ENCODE data around the gene PTPRC.

The PTPRC gene

DNA sequence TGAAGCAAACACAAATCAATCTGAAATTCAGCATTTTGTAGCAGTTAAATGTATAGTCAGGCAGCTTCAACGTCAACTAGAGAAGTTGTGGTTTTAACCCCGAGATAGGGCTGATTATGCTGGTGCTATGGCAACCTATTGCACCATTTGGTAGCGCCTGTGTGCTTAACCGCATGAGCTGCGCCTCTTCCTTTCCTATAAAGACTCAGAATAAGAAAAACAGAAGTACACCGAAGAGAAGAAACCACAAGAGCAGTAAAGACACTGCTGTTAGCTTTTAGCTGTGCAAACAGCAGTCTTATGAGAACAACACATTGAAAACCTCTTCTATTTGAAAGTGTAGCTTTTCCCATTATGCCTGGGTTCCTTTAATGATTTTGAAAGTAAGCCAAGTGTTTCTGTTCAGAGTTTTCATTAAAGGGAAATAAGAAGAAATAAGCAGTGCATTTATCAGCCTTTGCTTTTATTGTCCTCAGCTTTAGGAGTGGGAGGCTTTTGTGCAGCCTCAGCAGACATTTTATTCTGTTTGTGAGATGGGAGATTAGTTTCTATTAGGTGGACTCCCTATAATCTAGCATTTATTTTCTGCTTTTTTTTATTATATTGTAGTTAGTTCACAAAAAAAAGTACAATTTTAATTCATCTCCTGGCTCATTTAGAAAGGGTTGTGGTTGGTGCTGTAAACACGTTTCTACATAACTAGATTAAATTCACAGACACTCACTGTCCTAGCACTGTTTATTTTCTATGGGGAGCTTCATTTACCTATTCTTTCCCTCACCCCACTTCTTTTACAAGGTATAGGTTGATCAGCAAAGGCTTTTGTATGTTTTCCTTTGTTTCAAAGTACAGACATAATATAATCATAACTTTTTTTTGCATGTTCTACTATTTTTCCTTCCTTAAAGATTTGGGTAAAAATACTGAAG is 43.3 kb downstream of the PTPRC start:
- H3K9me3 Mint-ChIP-seq = no peaks in the 10 kb centered on the region
- no peaks in the 10 kb centered on the region for H3K27me3 Mint-ChIP-seq (ENCODE audit: low read depth)
- peak overlapping the region; percentile 91 for H3K27ac Mint-ChIP-seq
- peaks cover 61% of the 10 kb centered on the region for H3K4me1 Mint-ChIP-seq (ENCODE audit: low read depth)
- H3K4me3 Mint-ChIP-seq = peak overlapping the region; percentile 76
- H3K36me3 Mint-ChIP-seq (ENCODE audit: low read depth) = peaks cover 33% of the 10 kb centered on the region

- H3K4me1 Mint-ChIP-seq (ENCODE audit: low read depth) = peaks cover 59% of the 10 kb centered on the region
- H3K27ac Mint-ChIP-seq = peak overlapping the region; percentile 91
- no peaks in the 10 kb centered on the region for H3K27me3 Mint-ChIP-seq (ENCODE audit: low read depth)
- H3K9me3 Mint-ChIP-seq = no peaks in the 10 kb centered on the region
- H3K36me3 Mint-ChIP-seq (ENCODE audit: low read depth) = peaks cover 31% of the 10 kb centered on the region
- peak overlapping the region; percentile 76 for H3K4me3 Mint-ChIP-seq
Measured at GRCh38 chr1:198682850-198683249, 44.0 kb downstream of the PTPRC start.

DNA sequence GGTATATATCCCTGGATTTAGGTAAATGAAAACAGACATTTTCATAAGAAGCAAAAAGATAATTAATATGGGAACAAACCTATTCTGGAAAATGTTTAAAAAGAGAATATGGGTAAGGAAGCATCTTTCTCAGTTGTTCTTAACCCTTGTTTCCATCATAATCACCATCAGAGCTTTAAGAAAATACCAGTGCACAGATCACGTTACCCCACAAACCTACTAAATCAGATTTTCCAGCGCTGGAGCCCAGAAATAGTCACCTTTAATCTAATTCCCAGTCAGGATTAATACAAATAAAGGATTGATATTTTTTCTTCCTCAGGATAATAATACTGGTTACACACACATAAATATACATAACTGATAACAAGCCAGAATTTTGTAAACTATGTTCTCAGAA is 44.6 kb downstream of the PTPRC start:
- Mint-ChIP-seq H3K4me3 (peak overlapping the region; percentile 76), H3K36me3 (ENCODE audit: low read depth) (peaks cover 25% of the 10 kb centered on the region), H3K27ac (peak overlapping the region; percentile 91), H3K4me1 (ENCODE audit: low read depth) (peaks cover 56% of the 10 kb centered on the region), H3K27me3 (ENCODE audit: low read depth) (no peaks in the 10 kb centered on the region), H3K9me3 (no peaks in the 10 kb centered on the region)

DNA sequence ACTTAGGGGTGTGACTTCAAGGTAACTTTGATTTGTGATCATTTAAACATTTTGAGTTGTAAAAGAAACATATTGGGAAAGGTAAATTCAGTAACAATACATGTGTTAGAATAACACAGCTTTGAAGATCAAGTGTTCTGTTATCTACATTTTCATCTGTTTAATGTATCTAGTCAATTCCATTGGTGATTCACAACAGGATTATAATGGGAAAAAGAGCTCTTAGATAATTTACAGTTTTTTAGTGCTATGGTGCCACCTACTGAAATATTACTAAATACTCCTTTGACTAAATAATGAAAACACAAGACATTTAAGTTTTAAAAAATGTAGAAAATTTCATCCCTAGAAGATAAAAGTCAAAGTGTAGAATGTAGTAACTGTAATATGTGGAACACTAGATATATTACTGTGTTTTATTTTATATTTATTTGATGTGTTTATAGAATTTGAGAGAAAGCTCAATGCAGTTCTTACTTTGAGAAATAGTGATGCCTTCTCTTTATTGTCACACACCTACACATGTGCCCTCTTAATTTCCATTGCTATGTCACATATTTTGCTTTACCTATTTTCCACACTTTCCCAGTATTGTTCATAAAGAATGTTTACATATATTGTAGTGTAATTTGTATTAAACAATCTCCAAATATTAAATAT is 47.4 kb downstream of the PTPRC start:
- Mint-ChIP-seq H3K27ac (peak overlapping the region; percentile 55), H3K4me1 (ENCODE audit: low read depth) (peaks cover 64% of the 10 kb centered on the region), H3K4me3 (peak overlapping the region; percentile 54), H3K9me3 (no peaks in the 10 kb centered on the region), H3K27me3 (ENCODE audit: low read depth) (no peaks in the 10 kb centered on the region), H3K36me3 (ENCODE audit: low read depth) (peaks cover 28% of the 10 kb centered on the region)

- Mint-ChIP-seq H3K4me1 (ENCODE audit: low read depth) (peaks cover 70% of the 10 kb centered on the region), H3K27me3 (ENCODE audit: low read depth) (no peaks in the 10 kb centered on the region), H3K36me3 (ENCODE audit: low read depth) (peaks cover 33% of the 10 kb centered on the region), H3K4me3 (no peak overlapping the region), H3K27ac (no peak overlapping the region), H3K9me3 (no peaks in the 10 kb centered on the region)
Measured at GRCh38 chr1:198687429-198687828, 48.6 kb downstream of the PTPRC start.

DNA sequence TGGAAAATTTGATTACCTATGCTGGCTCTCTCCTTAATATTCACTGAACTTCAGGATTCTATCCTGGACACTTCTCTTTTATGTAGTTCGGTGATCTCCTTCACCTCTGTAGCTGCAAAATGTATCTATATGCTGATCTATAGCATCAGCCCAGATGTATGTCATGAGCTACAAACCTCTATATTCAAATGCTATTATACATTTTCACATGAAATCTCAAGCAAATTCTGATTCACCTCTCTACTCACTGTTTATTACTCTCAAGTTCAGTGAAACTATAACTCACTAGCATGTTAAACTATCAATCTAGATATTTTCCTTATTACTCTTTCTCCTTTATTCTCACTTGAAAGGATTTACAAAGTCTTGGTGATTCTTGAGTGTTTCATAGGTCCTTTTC is 52.2 kb downstream of the PTPRC start:
- no peak overlapping the region for H3K27ac Mint-ChIP-seq
- peaks cover 60% of the 10 kb centered on the region for H3K4me1 Mint-ChIP-seq (ENCODE audit: low read depth)
- no peak overlapping the region for H3K4me3 Mint-ChIP-seq
- no peaks in the 10 kb centered on the region for H3K27me3 Mint-ChIP-seq (ENCODE audit: low read depth)
- no peaks in the 10 kb centered on the region for H3K9me3 Mint-ChIP-seq
- H3K36me3 Mint-ChIP-seq (ENCODE audit: low read depth) = peaks cover 39% of the 10 kb centered on the region

- H3K9me3 Mint-ChIP-seq = no peaks in the 10 kb centered on the region
- peaks cover 56% of the 10 kb centered on the region for H3K36me3 Mint-ChIP-seq (ENCODE audit: low read depth)
- no peaks in the 10 kb centered on the region for H3K27me3 Mint-ChIP-seq (ENCODE audit: low read depth)
- peaks cover 65% of the 10 kb centered on the region for H3K4me1 Mint-ChIP-seq (ENCODE audit: low read depth)
- H3K27ac Mint-ChIP-seq = peak overlapping the region; percentile 42
- no peak overlapping the region for H3K4me3 Mint-ChIP-seq
Measured at GRCh38 chr1:198693321-198693720, 54.5 kb downstream of the PTPRC start.

DNA sequence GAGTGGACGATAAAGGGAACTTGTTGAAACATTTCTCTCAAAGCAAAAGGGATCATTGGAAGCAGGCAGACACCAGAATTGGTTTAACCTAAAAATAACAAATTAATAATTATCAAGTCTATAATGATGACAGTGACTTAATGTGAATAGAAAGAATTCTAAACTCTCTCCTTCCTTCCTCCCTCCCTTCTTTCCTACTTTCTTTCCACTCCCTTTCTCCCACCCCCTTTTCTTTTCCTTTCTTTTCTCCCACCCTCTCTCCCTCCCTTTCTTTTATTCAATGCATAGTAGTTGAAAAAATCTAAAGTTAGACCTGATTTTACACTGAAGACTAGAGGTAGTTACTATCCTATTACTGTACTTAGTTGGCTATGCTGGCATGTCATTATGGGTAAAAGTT is 55.7 kb downstream of the PTPRC start:
- Mint-ChIP-seq H3K27ac (no peak overlapping the region), H3K4me1 (ENCODE audit: low read depth) (peaks cover 65% of the 10 kb centered on the region), H3K9me3 (no peaks in the 10 kb centered on the region), H3K27me3 (ENCODE audit: low read depth) (no peaks in the 10 kb centered on the region), H3K36me3 (ENCODE audit: low read depth) (peaks cover 62% of the 10 kb centered on the region), H3K4me3 (no peak overlapping the region)

DNA sequence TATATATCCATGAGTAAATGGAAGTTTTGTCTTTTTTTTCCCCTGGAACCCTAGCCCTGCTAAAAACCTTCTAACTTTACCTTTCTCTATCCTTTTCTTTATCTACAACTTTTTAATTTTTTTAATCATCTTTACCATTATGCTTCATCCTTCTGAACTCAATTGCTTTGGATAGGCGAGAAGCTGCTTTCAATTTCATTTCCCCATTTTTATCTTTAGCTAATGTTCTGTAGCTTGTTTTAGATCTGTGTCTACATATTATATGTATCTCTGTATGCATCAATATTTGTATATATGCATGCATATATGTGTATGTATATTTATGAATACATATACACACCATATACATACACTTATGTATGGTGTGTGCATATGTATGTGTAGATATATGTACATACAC is 57.4 kb downstream of the PTPRC start:
- no peaks in the 10 kb centered on the region for H3K9me3 Mint-ChIP-seq
- H3K27ac Mint-ChIP-seq = peak overlapping the region; percentile 24
- peaks cover 66% of the 10 kb centered on the region for H3K4me1 Mint-ChIP-seq (ENCODE audit: low read depth)
- no peaks in the 10 kb centered on the region for H3K27me3 Mint-ChIP-seq (ENCODE audit: low read depth)
- H3K36me3 Mint-ChIP-seq (ENCODE audit: low read depth) = peaks cover 65% of the 10 kb centered on the region
- H3K4me3 Mint-ChIP-seq = peak overlapping the region; percentile 4

- peak overlapping the region; percentile 36 for H3K4me3 Mint-ChIP-seq
- peaks cover 69% of the 10 kb centered on the region for H3K4me1 Mint-ChIP-seq (ENCODE audit: low read depth)
- no peaks in the 10 kb centered on the region for H3K9me3 Mint-ChIP-seq
- H3K27ac Mint-ChIP-seq = peak overlapping the region; percentile 43
- H3K36me3 Mint-ChIP-seq (ENCODE audit: low read depth) = peaks cover 69% of the 10 kb centered on the region
- H3K27me3 Mint-ChIP-seq (ENCODE audit: low read depth) = no peaks in the 10 kb centered on the region
Measured at GRCh38 chr1:198699167-198700015, 60.6 kb downstream of the PTPRC start.

DNA sequence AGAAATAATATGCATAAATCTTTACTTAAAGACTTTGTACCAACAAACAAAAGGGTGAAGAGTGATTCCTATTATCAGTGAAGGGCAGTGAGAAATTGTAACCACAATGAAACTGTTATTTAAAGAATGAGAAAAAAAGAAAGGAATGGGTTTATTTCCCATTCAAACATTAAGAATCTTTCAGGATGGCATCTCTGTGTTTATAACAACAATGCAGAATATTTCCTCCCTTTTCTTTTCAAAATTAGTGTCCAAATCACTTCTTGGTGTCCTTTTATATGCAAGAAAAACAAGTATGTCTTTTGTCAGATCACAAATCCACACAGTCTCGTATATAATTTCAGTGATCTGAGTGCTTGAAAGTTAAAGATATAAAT is 61.2 kb downstream of the PTPRC start:
- Mint-ChIP-seq H3K4me1 (ENCODE audit: low read depth) (peaks cover 69% of the 10 kb centered on the region), H3K9me3 (no peaks in the 10 kb centered on the region), H3K27me3 (ENCODE audit: low read depth) (no peaks in the 10 kb centered on the region), H3K27ac (peak overlapping the region; percentile 43), H3K4me3 (no peak overlapping the region), H3K36me3 (ENCODE audit: low read depth) (peaks cover 70% of the 10 kb centered on the region)

GRCh38 chr1:198700396-198700795 is 61.6 kb downstream of the PTPRC start:
- Mint-ChIP-seq H3K4me3 (no peak overlapping the region), H3K4me1 (ENCODE audit: low read depth) (peaks cover 72% of the 10 kb centered on the region), H3K27ac (peak overlapping the region; percentile 58), H3K36me3 (ENCODE audit: low read depth) (peaks cover 73% of the 10 kb centered on the region), H3K27me3 (ENCODE audit: low read depth) (no peaks in the 10 kb centered on the region), H3K9me3 (no peaks in the 10 kb centered on the region)

DNA sequence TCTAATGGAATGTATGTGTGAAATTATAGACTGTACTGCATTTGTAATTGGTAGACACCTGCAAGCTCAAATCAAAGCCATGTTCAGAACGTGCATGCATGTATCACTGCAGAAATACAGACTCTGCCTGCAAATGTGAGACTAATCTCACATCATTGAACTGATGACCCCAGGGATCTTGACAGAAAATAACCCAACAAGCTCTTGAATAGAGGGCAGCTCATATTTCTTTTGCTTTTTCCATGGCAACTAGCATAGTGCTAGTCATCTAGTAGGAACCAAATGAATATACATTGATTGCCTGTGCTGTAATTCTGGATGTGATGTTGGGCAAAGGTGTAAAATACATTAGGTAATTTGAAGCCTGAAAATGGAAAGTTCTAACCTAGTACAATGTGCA is 62.4 kb downstream of the PTPRC start:
- Mint-ChIP-seq H3K4me3 (peak overlapping the region; percentile 19), H3K9me3 (no peaks in the 10 kb centered on the region), H3K36me3 (ENCODE audit: low read depth) (peaks cover 78% of the 10 kb centered on the region), H3K4me1 (ENCODE audit: low read depth) (peaks cover 73% of the 10 kb centered on the region), H3K27me3 (ENCODE audit: low read depth) (no peaks in the 10 kb centered on the region), H3K27ac (peak overlapping the region; percentile 58)

DNA sequence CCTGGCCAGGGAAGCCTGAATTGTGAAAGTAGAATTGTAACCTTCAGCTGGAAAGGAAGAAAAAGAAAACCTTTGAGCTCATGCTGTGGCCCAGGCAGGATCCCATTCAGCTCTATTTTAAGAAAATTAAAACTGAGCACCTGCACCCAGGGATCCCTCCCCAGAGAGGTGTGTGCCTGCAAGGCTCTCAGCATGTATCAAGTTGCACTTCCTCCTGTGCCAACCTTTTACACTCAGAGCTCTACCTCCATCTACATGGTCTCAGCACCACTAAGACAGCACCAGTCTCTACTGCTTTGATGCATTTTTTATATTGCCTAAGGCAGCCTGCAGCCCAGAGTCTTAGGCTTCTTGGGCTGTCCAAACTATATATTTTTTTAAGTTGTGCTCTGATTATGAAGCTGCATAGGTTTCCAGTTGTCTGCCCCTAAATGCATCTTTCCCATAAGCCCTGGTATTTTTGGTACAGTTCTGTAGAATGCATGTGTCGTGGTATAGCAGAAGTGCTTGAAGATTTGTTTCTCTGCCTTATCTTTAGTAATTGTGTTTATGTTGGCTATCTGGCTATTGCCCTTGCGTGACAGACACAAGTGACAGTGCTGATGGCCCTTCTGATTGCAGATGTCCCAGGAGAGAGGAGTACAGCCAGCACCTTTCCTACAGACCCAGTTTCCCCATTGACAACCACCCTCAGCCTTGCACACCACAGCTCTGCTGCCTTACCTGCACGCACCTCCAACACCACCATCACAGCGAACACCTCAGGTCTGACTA is 63.1 kb downstream of the PTPRC start:
- H3K4me3 Mint-ChIP-seq = no peak overlapping the region
- peak overlapping the region; percentile 41 for H3K27ac Mint-ChIP-seq
- peaks cover 75% of the 10 kb centered on the region for H3K36me3 Mint-ChIP-seq (ENCODE audit: low read depth)
- no peaks in the 10 kb centered on the region for H3K27me3 Mint-ChIP-seq (ENCODE audit: low read depth)
- H3K4me1 Mint-ChIP-seq (ENCODE audit: low read depth) = peaks cover 66% of the 10 kb centered on the region
- H3K9me3 Mint-ChIP-seq = no peaks in the 10 kb centered on the region
